GM21528 (cell line): ENCODE measurements around the gene OR2T2.
"Not testable (repeated sequence)": the region's sequence is repeated elsewhere in the genome, so short reads cannot be mapped to it uniquely, and the experiment has no call there.

Experiments used
- ATAC-seq: cut with Tn5 transposase; IDR thresholded peaks from one replicate; pipeline ENCODE4 v1.9.1; 2021; ENCODE audit warnings: mild to moderate bottlenecking, moderate library complexity; ENCODE audit not compliant: unreplicated experiment, low FRiP score

Gene OR2T2, protein sequence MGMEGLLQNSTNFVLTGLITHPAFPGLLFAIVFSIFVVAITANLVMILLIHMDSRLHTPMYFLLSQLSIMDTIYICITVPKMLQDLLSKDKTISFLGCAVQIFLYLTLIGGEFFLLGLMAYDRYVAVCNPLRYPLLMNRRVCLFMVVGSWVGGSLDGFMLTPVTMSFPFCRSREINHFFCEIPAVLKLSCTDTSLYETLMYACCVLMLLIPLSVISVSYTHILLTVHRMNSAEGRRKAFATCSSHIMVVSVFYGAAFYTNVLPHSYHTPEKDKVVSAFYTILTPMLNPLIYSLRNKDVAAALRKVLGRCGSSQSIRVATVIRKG

DNA sequence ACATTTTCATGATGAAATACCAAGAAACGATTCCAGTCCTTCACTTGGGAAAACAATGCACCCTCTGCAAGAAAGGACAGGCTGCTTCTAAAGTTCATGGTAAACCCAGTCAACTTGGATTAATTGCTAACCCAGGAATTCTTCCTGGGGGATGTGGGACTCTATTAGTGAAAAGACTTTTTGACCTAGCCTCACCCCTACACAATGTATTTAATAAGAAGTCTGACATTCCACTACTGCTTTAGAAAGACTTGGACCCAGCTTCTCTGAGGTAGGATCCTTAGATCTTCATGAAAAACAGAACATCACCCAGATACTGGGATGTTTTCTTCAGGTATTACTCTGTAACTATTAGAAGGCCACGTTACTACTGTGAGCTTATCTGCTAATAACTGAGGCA lies at the start of gene OR2T2:
Gene OR2T2, plus strand, starts transcription at position 239 of the 400 bp plus-strand sequence. CDS start 7,161 bp downstream, outside the sequence.
- ATAC-seq: not testable (repeated sequence)

DNA sequence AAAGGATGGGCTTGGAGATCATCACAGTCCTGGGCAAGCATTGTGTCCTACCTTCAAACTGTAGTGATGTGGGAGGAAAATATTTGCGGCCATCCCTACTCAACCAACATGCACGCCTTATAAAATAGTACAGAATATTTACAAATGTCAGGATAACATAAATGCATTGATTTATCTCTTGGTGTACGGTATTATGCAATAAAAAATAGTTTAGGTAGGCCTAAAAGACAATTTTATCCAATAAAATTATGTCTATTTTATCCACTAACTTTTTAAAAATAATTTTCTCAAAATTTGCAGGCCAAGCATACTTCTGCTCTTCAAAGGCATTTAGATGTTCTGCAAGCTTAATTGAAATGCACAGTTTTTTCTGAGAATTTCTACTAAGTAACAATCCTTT lies 42.7 kb upstream of the OR2T2 start, which contains the start of gene OR2T1:
Gene OR2T1, plus strand, starts transcription at position 301 of the 400 bp plus-strand sequence. CDS start 3,100 bp downstream, outside the sequence.
- no peak for ATAC-seq

DNA sequence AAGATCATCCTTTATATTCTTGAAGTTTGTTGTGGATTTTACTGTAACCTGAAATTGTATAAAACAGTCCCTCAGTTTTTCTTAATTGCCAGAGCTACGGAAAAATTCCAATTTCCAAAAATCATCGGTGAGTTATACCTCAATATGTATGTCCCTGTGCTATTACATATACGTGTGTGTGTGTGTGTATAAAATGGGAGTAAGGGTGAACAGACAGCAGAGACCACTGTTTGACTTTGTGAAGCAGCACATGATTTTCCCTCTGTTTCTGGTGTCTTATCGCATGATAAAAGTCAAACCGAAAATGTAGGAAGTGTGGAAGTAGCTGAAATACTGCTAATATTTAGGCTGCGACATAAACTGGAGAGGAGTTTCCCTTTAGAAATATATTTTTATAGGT lies 41.4 kb upstream of the OR2T2 start:
- no peak for ATAC-seq

DNA sequence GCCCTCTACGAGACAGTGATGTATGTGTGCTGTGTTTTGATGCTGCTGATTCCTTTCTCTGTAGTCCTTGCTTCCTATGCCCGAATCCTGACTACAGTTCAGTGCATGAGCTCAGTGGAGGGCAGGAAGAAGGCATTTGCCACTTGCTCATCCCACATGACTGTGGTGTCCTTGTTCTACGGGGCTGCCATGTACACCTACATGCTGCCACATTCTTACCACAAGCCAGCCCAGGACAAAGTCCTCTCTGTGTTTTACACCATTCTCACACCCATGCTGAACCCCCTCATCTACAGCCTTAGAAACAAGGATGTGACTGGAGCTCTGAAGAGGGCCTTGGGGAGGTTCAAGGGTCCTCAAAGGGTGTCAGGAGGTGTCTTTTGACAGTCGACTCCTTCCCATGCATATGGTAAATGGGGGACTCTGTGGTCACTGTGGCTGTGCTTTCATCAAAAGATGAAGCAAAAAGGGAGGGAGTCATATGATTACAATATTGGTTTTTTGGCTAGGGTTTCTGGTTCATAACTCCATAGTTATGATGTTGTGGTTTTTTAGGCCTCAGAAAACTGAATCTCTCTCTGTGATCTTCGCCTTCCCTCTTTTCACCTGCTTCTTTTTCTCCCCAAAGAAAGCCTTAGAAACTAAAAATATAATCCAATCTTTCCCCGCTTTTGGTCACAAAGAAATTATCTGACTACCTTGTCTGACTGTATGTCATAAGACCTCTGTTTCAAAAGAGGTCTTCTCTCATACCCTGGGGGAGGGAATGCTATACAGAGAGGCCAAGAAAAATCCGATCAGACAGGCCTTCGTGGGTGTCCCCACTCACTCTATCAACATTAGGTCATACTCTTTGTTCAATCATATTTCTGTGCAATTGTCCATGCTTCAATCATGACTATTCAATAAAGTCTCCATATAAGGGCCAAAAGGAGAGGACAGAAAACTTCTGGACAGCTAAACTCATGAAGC lies 38.4 kb upstream of the OR2T2 start:
- ATAC-seq: no peak

DNA sequence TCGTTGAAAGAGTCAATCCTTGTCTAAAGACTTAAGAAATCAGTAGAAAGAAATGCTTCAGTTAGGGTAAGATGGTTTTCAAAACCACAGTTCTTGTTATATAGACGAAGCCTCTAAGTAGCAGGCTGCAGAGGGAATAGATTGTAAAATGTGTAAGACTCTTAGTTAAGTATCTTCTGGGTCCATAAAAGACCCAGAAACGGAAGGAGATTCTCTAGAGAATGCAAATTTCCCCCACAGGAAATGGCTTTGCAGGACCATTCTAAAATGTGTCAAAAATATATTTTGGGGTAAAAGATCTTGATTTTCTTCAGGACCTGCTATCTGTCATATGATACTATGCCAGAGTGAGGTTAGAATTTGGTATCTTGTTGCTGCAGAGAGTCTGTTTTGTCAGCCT lies 29.2 kb upstream of the OR2T2 start:
- no peak for ATAC-seq

DNA sequence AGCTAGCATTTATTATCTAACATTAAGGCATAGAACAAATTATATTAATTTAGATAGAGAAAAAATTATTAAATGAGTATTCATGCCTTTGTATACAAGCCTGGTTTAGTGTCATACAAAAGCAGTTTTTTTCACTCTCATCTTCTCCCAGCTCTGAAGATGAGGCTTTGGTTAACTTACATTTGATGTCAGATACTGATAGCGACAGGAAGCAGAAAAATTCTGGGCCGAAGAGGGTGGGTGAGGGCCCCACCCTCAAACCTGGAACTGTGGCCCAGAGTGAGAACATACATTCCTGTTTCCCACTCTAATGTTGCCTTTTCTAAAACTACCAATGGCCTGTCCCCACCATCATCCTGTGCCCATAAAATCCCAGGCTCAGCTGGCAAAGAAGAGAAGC lies 27.6 kb upstream of the OR2T2 start:
- ATAC-seq: no peak

DNA sequence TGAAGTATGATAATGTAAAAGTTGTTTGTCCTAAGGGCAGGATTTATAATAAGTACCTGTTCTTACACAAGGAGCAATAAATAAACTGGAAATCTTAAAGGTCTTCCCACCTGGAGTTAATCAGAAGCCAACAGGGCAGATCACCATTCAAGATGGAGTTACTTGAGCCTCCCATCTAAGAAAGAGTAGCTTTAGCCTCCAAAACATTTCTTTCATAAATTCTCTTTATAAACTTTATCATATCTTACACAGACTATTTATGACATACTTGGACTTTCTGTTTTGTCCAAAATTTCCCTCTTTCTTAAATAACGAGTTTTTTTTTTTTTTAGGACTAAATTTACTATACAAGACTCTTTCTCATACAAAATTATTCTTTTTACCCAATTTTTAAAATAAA lies 24.1 kb upstream of the OR2T2 start:
- no peak for ATAC-seq

DNA sequence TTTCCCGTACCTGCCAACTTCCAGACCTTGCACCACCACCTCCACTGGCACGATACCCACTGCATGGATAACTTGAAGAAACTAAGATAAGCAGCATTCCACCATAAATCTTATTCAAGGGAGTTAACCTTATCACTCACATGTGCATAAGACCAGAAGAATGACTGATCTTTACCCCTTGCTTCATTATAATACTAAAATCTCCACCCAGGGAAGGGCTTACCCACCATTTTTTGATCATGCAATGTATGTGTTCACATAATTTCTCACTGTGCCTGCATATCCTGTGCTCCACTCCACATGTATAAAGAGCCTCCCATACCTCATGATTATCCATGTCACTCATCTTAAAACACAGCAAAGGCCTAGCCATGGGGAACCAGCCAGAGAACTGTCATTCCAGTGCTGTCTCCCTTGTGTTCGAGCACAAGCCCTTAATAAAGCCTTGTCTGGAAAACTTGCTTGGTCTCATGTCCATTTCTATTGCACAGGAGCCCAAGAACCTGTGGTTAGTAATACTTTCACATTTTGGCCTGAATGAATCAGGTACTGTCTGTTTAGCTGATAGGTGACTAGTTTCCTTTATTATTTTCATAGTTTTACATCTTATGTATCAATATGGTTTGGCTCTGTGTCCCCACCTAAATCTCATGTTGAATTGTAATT lies 17.8 kb upstream of the OR2T2 start:
- peak; percentile 77 for ATAC-seq

DNA sequence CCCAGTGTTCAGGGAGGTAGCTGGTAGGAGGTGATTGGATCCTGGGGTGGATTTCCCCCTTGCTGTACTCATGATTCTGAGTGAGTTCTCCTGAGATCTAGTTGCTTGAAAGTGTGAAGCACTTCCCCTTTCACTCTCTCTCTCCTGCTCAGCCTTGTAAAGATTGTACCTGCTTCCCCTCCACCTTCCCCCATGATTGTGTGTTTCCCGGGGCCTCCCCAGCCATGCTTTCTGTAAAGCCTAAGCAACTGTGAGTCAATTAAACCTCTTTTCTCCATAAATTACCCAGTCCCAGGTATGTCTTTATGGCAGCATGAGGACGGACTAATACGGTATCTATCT lies 17.3 kb upstream of the OR2T2 start:
- ATAC-seq: peak; percentile 95

DNA sequence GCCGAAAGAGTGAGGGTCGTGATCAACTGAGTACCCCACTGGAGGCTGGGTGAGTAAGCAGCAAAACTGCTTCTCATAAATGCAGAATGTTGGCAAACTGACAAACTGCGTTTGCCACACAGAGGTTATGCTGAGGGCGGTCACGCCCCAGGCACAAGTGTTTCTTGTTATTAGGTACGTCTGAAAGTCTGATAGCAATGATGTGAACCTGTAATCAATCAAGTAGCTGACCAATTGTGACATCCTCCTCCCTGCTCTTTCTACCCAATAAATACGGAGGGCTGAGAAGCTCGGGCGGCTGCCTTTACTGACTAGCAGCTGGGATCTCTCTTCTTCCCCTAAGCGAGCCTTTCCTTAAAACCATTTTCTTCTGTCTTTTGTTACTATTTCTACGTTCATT lies 13.8 kb upstream of the OR2T2 start:
- not testable (repeated sequence) for ATAC-seq

DNA sequence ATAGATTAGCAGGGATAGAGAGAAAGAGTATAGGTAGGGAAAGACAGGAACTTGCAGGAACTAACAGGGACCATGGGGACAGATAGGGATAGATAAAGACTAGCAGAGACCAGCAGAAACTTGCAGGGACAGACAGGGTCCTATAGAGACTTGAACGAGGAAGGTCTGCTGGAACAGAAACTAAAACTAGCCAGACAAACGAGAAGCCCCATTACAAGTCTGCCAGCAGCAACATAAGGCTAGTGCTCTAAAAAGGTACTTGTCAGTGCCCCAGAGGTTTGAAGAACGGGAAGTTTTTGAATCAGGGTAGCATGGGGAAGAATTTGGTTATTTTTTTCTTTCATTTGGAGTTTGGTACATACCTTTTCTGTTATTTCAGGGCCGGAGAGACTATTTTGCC lies 13.2 kb upstream of the OR2T2 start:
- ATAC-seq: not testable (repeated sequence)

DNA sequence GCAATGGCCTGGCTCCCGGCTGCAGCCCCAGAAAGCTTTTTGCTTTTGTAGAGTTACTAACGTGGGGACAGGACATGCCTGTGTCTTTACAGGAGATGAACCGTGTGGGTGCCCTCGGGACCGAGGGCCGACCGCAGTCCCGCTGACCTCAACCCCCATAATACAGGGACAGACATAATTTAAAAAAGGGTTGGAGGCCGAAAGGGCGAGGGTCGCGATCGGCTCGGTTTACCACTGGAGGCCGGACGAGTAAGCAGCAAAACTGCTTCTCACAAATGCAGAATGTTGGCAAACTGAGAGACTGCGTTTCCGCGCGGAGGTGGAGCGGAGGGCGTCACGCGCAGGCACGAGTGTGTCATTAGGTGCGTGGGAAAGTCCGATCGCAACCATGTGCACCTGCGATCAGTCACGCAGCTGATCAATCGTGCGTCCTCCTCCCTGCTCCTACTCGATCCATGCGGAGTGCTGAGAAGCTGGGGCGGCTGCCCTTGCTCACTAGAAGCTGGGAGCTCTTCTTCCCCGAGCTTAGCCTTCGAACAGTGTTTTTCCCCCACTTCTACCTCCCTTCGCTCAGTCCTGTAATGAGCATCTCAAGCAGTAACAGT lies 11.5 kb upstream of the OR2T2 start:
- ATAC-seq: not testable (repeated sequence)

DNA sequence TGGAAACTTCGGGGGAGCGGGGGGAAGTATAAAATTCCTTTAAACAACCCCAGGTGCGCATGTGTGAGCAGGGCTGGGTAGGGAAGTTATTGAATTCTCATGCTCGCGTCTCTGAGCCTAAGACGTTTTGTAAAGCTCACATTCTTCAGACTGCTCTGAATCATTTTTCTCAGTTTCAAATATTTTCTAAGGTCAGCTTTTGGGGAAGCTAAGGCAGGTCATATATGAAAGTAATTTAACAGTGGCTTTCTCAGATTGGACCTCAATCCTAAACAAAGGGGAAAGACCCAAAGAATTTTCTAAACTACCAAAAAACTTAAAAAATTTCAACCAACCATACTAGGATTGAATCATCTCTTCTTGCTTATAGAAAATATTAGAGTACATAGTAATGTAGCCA lies 10.5 kb upstream of the OR2T2 start:
- ATAC-seq: not testable (repeated sequence)

DNA sequence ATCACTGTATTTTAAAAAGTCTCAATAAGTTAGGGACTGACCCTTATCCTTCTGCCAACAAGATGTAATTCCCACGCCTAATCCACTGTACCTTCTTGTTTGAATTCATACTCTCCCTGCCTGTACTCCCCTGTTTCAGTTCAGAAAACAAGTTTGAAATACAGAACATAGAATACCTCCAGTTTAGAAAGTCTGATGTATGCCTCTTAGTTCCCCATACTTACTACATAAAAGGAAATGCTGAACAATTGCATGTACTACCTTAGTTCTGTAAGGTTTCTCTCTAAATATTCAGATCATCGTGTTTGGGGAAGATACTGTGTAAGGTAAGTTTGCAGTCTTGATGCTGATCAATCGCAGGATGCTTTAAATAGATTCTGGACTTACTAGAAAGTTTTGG lies 9.1 kb upstream of the OR2T2 start:
- ATAC-seq: peak; percentile 75

DNA sequence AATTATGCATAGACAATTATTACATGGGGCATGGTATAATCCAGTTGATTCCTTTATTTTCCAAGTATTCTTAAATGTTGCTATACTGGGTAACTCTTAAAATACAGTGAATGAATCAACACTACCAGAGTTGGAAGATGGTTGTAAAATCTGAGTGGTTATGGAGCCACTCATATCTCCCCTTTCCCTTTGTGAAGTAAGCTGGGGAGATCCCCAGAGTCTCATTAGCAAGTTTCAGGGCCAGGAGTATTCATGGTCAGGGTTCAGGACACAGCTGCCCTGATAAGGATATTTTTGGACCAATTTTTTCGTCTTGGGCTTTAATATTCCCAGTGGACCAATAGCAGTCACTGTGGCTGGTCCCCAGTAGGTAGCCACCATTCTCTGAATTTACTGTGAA lies 6.8 kb upstream of the OR2T2 start:
- ATAC-seq: not testable (repeated sequence)

DNA sequence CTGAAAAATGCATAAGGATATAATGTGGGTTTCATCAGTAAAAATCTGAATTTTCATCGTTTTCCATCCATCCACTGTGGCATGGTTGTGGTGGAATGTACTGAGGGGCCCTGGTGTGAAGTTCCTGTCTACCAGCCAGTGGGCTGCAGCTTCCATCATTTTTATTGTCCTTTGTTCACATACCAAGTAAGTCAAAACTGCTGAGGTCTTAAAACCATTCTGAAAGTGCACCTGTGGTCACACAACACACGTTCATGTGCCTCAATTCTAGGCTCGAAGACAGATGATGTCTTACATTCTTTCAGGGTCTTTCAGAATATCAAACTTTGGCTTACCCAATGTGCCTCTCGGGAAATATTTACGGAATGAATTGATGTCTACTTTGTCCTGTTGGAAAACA lies 6.2 kb upstream of the OR2T2 start:
- not testable (repeated sequence) for ATAC-seq

DNA sequence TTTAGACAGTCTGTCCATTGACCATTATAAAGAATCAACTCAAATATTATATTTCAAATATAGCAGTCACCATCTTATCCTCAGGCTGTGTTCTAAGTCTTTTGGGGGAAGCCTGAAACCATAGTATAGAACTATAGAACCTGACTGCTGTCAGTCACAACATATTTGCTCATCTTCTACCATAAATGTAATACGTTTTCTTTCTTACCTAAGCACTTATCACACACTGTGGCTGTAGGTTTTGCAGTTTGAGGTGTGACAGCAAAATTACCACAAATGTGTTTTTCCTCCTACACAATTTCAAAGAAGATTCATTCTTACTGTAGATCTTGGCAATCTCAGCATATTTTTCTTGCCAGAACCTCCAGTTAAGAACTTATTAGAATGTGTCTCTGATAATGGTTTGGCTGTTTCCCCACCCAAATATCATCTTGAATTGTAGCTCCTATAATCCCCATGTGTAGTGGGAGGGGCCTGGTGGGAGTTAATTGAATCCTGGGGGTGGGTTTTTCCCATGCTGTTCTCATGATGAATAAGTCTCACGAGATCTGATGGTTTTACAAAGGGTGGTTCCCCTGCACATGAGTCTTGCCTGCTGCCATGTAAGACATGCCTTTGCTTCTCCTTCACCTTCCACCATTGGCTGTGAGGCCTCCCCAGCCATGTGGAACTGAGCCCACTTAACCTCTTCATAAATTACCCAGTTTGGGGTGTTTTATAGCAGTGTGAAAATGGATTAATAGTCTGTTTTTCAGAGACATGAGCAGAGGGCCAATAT lies 2.7 kb upstream of the OR2T2 start:
- ATAC-seq: not testable (repeated sequence)

DNA sequence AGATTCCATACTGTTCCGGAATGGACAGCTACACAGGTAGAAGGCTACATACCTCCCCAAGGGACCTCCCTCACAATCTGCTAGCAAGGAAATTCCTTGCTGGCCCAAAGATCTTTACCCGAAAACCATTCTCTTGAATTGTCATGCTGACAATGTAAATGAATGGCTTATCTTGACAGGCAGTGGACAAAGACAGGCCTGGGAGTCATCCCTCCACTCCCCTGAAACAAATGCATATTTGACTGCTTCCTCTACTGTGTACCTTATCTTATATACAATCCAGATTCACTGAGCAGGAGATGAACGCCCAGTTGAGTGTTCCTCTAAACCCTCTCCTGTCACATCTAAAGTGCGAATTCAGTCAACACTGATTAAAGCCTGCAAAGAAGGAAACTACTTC lies 834 bp upstream of the OR2T2 start:
- ATAC-seq: not testable (repeated sequence)

DNA sequence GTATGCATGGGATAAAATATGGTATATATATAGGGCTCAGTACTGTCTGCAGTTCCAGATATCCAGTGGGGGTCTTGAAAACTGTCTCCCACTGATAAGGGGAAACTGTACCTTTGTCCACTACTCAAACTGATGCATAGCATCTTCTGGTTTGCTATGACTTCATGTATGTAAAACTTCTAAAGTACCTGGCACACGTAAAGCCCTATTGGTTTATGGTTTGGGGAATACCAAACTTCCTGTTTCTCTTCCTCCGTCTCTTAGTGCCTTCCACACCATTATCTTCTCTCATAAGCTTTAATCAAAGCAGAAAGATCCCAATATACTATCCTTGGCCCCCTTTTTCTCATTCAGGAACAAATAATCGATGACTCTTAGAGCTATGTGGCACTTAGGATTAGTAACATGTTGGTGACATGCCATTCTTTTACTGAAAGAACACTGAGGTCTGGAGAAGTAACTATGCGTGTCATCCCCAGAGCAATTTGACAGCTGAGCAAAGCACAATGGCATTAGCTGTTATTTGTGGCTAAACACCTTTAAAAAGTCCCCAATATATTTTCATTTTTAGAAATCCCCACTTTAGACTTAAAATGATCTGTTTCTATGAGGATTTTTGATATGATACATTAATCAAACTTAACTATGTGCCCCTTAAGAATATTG lies 3.1 kb downstream of the OR2T2 start:
- ATAC-seq: peak; percentile 64
